ENCODE data around the gene PLEKHM2.

GRCh38 chr1:15654091-15654690 is 29.9 kb upstream of the PLEKHM2 start:
- TF ChIP-seq, protein P1, sequence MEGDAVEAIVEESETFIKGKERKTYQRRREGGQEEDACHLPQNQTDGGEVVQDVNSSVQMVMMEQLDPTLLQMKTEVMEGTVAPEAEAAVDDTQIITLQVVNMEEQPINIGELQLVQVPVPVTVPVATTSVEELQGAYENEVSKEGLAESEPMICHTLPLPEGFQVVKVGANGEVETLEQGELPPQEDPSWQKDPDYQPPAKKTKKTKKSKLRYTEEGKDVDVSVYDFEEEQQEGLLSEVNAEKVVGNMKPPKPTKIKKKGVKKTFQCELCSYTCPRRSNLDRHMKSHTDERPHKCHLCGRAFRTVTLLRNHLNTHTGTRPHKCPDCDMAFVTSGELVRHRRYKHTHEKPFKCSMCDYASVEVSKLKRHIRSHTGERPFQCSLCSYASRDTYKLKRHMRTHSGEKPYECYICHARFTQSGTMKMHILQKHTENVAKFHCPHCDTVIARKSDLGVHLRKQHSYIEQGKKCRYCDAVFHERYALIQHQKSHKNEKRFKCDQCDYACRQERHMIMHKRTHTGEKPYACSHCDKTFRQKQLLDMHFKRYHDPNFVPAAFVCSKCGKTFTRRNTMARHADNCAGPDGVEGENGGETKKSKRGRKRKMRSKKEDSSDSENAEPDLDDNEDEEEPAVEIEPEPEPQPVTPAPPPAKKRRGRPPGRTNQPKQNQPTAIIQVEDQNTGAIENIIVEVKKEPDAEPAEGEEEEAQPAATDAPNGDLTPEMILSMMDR (IDR thresholded peaks at IDR 0.05; ENCODE audit: borderline replicate concordance, extremely low read depth, low read length, poor library complexity, severe bottlenecking): no peak
- no peak for TF ChIP-seq EZH2 (IDR thresholded peaks at IDR 0.05; ENCODE audit: borderline replicate concordance, low read depth, low read length, severe bottlenecking)

Data from DND-41 (cell line).